GM21367 (cell line): ENCODE results near the gene ATAD3B.
"Not testable (repeated sequence)": the region's sequence is repeated elsewhere in the genome, so short reads cannot be mapped to it uniquely, and the experiment has no call there.

Experiments
- ATAC-seq: cut with Tn5 transposase; IDR thresholded peaks from one replicate; pipeline ENCODE4 v1.9.1; 2021; ENCODE audit not compliant: unreplicated experiment

Gene ATAD3B

DNA sequence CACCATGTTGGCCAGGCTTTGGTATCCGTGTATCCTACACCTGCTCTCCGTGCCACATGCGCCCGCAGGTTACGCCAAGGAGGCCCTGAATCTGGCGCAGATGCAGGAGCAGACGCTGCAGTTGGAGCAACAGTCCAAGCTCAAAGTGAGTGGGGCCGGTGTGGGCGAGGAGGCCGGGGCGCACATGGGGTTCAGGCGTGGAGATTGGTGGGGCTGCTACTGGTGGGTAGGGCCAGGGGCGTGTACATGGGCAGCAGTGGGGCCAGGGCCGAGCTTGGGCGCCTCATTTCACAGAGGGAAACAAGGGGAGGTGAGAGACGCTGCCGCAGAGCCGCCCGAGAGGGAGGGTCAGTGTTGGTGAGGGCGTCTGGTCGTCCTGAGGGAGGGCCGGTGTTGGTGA is 5.6 kb downstream of the ATAD3B start:
- ATAC-seq: no peak

- no peak for ATAC-seq
Measured at GRCh38 chr1:1479547-1480487, 8.3 kb downstream of the ATAD3B start.

DNA sequence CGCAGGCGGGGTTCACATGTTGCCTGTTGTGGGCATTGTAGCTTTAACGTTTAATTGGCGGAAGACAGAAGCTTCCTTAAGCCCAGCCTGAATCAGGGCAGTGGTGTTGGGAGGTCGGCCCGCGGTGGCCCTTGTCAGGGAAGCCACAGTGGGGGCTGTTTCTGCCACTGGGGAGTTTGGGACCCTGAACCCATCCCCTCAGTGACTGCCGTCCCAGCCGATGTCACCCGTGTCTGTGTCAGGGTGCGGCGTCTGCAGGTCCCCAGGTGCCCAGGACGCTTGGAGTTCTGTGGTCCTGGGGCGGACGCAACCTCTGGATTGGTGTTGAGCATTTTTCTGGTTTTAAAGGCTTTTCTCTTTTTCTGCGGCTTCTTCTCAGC is 8.9 kb downstream of the ATAD3B start:
- ATAC-seq: not testable (repeated sequence)

DNA sequence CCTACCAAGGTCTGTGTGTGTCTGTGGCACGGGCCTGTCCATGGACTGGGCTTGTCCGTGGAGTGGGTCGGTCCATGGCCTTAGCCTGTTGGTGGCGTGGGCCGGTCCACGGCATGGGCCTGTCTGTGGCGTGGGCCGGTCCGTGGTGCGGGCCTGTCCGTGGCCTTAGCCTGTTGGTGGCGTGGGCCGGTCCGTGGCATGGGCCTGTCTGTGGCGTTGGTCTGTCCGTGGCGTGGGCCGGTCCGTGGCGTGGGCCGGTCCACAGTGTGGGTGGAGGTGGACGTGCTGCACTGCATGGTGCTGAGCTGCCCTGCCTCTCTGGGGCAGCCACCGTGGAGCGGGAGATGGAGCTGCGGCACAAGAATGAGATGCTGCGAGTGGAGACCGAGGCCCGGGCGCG is 10.2 kb downstream of the ATAD3B start:
- not testable (repeated sequence) for ATAC-seq

- no peak for ATAC-seq
Measured at GRCh38 chr1:1482856-1483255, 11.3 kb downstream of the ATAD3B start.

- ATAC-seq: no peak
Measured at GRCh38 chr1:1483714-1484113, 12.1 kb downstream of the ATAD3B start.

DNA sequence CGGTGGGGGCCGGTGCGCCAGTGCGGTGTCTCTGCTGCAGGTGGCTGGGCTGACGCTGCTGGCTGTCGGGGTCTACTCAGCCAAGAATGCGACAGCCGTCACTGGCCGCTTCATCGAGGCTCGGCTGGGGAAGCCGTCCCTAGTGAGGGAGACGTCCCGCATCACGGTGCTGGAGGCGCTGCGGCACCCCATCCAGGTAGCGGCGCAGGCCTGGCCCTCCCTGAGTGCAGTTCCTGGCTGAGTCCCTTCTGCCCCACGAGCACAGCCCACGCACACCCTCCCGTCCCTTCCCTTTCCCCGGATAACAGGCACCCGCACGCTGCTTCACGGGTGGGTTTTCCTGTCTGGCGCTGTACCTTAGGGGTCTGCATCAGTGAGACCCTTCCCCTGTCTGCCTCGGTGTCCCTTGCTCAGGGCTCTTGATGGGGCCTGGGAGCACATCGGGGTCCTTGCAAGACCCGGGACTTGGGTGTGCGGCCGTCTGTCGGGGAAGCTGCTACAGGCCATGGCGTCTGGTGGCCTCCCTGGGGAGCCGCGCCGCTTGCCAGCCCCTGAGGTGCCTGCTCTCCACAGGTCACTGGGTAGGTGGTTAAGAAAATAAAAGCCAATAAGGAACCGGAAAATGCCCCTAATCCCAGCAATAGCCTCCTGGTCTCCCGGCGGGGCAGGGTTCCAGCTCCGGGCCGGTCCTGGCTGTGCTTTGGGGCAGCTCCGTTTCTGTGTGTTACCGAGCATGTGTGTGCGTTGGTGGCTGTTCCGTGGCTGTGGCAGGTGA is 13.6 kb downstream of the ATAD3B start:
- ATAC-seq: not testable (repeated sequence)

DNA sequence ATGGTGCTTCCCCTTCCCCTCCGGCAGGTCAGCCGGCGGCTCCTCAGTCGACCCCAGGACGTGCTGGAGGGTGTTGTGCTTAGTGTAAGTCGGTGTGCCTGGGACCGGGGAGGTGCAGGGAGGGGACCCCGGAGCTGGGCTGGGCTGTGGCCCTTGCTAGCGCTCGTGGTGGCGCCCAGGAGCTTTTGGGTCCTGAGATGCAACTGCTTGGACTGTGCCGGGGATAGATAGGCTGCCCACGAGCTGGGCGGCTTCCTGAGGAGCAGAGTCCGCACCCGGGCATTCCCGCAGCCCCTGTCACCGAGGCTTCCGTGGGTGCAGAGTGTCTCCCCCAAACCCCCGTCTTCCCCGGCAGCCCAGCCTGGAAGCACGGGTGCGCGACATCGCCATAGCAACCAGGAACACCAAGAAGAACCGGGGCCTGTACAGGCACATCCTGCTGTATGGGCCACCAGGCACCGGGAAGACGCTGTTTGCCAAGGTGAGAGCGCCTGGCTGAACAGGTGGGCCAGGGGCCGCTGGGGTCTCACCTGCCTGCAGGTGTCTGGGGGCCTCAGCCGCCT is 14.3 kb downstream of the ATAD3B start:
- ATAC-seq: not testable (repeated sequence)

- no peak for ATAC-seq
Measured at GRCh38 chr1:1487701-1488100, 16.1 kb downstream of the ATAD3B start.

DNA sequence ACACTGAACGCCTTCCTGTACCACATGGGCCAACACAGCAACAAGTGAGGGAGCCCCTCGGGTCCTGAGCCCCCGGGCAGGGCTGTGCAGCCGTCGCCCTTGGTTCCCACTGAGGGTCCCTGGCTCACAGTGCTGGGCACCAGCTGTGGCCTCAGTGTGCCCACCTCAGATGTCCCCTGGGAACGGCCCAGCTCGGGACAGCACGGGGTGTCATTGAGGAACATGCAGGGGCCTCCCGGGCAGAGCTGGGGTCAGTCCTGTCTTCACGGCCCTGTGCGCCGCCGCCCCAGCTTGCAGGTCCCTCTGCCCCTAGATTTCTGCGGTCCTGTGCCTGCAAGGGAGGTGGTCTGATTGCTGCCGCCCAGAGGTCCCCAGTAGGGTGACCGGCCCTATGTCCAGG is 17.7 kb downstream of the ATAD3B start:
- no peak for ATAC-seq

GRCh38 chr1:1489861-1490260 is 18.3 kb downstream of the ATAD3B start:
- no peak for ATAC-seq

GRCh38 chr1:1490633-1491230 is 19.2 kb downstream of the ATAD3B start:
- no peak for ATAC-seq

DNA sequence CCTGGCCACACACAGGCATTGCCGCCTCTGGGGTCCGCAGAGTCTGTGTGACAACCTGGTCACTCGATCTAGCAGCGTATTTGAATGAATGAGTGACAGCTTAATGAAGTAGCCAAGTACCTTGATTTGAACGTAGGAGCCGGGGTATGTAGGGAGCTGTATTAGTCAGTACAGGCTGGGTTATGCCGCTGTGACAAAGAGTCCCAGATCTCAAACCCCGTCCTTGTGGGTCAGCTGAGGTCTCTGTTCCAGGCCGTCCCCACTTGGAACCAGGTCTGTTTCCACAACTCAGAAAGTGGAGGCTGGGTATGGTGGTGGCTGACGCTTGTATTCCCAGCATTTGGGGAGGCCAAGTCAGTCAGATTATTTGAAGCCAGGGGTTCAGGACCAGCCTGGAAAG is 20.0 kb downstream of the ATAD3B start:
- no peak for ATAC-seq

DNA sequence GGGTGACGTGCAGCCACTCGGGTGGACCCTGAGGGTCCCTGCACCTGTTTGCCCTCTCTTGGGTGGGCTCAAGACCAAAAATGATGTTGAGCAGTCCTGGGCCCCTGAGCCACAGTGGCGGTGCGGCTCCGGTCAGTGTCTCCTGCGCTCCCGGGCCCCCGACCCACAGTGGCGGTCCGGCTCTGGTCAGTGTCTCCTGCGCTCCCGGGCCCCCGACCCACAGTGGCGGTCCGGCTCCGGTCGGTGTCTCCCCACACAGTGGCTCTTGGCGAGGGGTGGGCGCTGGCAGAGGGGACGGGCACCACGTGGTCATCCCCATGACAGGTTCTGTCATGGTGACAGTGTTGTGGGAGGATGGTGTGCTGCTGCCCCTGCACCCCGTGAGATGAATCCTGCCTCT is 22.7 kb downstream of the ATAD3B start:
- not testable (repeated sequence) for ATAC-seq

DNA sequence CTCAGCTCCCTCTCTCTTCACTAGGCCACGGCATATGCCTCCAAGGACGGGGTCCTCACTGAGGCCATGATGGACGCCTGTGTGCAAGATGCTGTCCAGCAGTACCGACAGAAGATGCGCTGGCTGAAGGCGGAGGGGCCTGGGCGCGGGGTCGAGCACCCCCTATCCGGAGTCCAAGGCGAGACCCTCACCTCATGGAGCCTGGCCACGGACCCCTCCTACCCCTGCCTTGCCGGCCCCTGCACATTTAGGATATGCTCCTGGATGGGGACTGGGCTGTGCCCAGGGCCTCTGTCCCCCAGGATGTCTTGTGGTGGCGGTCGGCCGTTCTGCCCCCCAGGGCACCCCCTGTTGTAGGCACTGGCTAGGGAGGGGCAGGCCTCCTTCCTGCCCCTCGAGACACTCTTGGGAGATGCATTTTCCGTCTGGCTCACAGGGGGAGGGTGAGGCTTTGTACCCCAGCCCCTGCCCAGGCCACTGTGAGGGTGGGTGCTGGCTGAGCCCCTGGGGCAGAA is 24.0 kb downstream of the ATAD3B start:
- not testable (repeated sequence) for ATAC-seq

DNA sequence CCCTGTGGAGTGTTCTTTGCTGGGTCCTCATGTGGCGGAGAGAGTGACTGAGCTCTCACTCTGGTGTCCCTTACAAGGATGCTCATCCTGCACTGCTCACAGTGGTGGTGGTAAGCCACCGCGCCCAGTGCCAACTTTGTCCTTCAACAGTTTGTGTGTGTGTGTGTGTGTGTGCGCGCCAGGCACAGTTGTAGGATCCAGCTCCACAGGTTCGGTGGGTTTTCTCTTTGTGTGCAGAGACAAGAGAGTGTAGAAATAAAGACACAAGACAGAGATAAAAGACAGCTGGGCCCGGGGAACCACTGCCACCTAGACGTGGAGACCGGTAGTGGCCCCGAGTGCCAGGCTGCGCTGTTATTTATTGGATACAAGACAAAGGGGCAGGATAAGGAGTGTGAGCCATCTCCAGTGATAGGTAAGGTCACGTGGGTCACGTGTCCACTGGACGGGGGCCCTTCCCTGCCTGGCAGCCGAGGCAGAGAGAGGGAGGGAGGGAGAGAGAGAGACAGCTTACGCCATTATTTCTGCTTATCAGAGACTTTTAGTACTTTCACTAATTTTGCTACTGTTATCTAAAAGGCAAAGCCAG is 33.3 kb downstream of the ATAD3B start:
- not testable (repeated sequence) for ATAC-seq

GRCh38 chr1:1505366-1505798 is 33.8 kb downstream of the ATAD3B start:
- not testable (repeated sequence) for ATAC-seq

DNA sequence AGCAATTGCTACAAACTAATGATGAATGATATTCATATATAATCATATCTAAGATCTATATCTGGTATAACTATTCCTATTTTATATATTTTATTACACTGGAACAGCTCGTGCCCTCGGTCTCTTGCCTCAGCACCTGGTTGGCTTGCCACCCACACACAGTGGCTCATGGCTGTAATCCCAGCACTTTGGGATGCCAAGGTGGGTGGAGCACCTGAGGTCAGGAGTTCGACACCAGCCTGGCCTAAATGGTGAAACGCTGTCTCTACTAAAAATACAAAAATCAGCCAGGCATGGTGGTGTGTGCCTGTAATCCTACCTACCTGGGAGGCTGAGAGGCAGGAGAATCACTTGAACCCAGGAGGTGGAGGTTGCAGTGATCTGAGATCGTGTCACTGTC is 34.2 kb downstream of the ATAD3B start:
- not testable (repeated sequence) for ATAC-seq

- no peak for ATAC-seq
Measured at GRCh38 chr1:1507305-1507704, 35.7 kb downstream of the ATAD3B start.

- ATAC-seq: not testable (repeated sequence)
Measured at GRCh38 chr1:1508775-1509464, 37.4 kb downstream of the ATAD3B start.
